Measurements from ENCODE around the gene CCL8. TPM values are rescaled to one million over a fixed set of nuclear protein-coding genes. Genes with fewer than 3 reads are reported as not detected.

The CCL8 gene
- total RNA-seq, 1 experiment from 2014 or later, result not detected

DNA sequence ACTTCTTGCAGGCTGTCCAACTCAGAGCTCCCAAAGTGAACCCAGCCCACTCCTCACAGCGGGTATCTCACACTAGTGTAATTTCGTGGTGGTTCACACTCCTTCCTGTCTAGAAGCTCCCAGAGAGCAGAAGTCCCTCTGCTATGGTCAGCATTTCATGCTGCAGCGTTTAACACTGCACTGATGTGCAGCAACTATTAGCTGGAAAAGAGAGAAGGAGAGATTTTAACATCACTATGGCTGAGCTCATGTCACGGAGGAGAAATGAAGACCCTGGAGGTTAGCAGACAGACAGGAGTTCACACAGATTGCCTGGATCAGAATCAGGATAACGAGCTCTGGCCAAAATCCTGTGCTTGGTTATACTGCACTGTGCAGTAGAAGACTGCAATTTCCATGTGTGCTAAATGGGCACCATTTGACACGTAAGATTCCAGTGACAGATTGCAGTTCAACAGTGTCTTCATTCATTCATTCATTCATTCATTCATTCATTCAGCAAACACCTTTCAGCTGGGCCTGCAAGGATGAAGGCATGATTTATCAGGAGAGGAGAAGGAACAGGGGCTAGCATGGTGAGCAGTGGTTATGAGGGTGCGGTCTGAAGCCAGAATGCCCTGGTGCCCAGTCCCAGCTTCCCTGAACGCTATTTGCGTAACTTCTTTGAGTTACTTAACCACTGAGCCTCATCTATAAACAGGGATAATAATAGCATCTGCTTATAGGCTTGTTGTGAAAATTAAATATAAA is 49.1 kb downstream of the CCL8 start:
- ChIA-PET POLR2A (no interaction called here), CTCF (no interaction called here)
- no peak overlapping the region for H3K4me3 ChIP-seq (ENCODE audit: low read depth in 2 of 2, low read length in 2 of 2)
- H3K27ac ChIP-seq (ENCODE audit: low read length), result no peak overlapping the region
- TF ChIP-seq SIN3A (IDR thresholded peaks at IDR 0.05; ENCODE audit: borderline replicate concordance, insufficient read depth, low read depth, low read length) (no peak), TCF7L2 (IDR thresholded peaks at IDR 0.05; ENCODE audit: low read depth, low read length) (no peak), POLR2AphosphoS5 (IDR thresholded peaks at IDR 0.05; ENCODE audit: low read depth, low read length) (no peak)
- TF ChIP-seq, protein P1, sequence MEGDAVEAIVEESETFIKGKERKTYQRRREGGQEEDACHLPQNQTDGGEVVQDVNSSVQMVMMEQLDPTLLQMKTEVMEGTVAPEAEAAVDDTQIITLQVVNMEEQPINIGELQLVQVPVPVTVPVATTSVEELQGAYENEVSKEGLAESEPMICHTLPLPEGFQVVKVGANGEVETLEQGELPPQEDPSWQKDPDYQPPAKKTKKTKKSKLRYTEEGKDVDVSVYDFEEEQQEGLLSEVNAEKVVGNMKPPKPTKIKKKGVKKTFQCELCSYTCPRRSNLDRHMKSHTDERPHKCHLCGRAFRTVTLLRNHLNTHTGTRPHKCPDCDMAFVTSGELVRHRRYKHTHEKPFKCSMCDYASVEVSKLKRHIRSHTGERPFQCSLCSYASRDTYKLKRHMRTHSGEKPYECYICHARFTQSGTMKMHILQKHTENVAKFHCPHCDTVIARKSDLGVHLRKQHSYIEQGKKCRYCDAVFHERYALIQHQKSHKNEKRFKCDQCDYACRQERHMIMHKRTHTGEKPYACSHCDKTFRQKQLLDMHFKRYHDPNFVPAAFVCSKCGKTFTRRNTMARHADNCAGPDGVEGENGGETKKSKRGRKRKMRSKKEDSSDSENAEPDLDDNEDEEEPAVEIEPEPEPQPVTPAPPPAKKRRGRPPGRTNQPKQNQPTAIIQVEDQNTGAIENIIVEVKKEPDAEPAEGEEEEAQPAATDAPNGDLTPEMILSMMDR (IDR thresholded peaks at IDR 0.05), result no peak
- TF ChIP-seq, protein P2, sequence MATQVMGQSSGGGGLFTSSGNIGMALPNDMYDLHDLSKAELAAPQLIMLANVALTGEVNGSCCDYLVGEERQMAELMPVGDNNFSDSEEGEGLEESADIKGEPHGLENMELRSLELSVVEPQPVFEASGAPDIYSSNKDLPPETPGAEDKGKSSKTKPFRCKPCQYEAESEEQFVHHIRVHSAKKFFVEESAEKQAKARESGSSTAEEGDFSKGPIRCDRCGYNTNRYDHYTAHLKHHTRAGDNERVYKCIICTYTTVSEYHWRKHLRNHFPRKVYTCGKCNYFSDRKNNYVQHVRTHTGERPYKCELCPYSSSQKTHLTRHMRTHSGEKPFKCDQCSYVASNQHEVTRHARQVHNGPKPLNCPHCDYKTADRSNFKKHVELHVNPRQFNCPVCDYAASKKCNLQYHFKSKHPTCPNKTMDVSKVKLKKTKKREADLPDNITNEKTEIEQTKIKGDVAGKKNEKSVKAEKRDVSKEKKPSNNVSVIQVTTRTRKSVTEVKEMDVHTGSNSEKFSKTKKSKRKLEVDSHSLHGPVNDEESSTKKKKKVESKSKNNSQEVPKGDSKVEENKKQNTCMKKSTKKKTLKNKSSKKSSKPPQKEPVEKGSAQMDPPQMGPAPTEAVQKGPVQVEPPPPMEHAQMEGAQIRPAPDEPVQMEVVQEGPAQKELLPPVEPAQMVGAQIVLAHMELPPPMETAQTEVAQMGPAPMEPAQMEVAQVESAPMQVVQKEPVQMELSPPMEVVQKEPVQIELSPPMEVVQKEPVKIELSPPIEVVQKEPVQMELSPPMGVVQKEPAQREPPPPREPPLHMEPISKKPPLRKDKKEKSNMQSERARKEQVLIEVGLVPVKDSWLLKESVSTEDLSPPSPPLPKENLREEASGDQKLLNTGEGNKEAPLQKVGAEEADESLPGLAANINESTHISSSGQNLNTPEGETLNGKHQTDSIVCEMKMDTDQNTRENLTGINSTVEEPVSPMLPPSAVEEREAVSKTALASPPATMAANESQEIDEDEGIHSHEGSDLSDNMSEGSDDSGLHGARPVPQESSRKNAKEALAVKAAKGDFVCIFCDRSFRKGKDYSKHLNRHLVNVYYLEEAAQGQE (IDR thresholded peaks at IDR 0.05; ENCODE audit: insufficient read depth in 1 of 2, low read depth in 2 of 2, low read length in 1 of 2), result no peak
- H3K27me3 ChIP-seq (ENCODE audit: control insufficient read depth, insufficient read depth, low read length), result no peaks in the 10 kb centered on the region
- H3K4me1 ChIP-seq (ENCODE audit: control insufficient read depth, insufficient read depth, low read length), result no peaks in the 10 kb centered on the region
- no peak for DNase-seq (ENCODE audit: low read depth, low spot score)
- 0 out of 2 replicates have a peak, but pooled peaks have one; percentile 18 for ATAC-seq
- no TSS peak for BruUV-seq (replicated peaks)
- no peaks in the 10 kb centered on the region for H3K9me3 ChIP-seq (ENCODE audit: control insufficient read depth, insufficient read depth, low read depth, low read length)
- H3K36me3 ChIP-seq (ENCODE audit: control insufficient read depth, insufficient read depth, low read length), result no peaks in the 10 kb centered on the region
- intact Hi-C loops (cut with micrococcal nuclease; ENCODE audit: unreplicated experiment) (loop anchor here (10.0 kb wide), 1 partner anchor 594 kb away; no protein-coding TSS in a partner anchor), in situ Hi-C loops (cut with HindIII; ENCODE audit: low pct_unique_long_range_greater_than_20kb, low sequenced_read_pairs) (no loop called here)

DNA sequence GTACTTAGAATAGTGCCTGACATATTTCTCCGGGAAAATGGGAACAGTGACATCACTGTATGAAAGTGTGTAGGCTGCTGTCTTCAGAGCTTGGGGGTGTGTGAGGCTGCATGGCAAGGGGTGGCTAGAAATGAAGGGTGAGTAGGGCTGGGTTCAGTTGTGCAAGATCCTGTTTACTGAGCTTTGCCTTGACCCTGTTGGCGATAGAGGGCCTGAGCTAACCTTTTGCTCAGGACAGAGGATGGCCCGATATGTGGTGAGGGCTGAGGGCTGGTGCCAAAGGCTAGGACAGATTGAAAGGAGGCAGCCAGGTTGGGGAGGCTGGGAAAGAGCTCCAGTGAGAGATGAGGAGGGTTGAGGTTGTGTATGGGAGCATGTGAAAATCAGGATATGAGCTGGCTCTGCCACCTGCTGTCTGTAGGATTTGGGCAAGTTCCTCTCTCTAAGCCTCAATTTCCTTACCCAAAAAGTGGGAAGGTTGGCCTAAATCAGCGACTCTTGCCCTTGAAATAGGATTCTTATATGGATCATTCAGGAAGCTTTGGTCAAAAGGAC is 49.8 kb downstream of the CCL8 start:
- ChIA-PET POLR2A (no interaction called here), CTCF (no interaction called here)
- Histone ChIP-seq H3K4me3 (ENCODE audit: low read depth in 2 of 2, low read length in 2 of 2) (no peak overlapping the region), H3K36me3 (ENCODE audit: control insufficient read depth, insufficient read depth, low read length) (no peaks in the 10 kb centered on the region), H3K27me3 (ENCODE audit: control insufficient read depth, insufficient read depth, low read length) (no peaks in the 10 kb centered on the region), H3K9me3 (ENCODE audit: control insufficient read depth, insufficient read depth, low read depth, low read length) (no peaks in the 10 kb centered on the region), H3K4me1 (ENCODE audit: control insufficient read depth, insufficient read depth, low read length) (no peaks in the 10 kb centered on the region), H3K27ac (ENCODE audit: low read length) (no peak overlapping the region)
- BruUV-seq (replicated peaks), result no TSS peak
- no peak for ATAC-seq
- intact Hi-C loops (cut with micrococcal nuclease; ENCODE audit: unreplicated experiment), result loop anchor here (10.0 kb wide), 1 partner anchor 594 kb away; no protein-coding TSS in a partner anchor
- in situ Hi-C loops (cut with HindIII; ENCODE audit: low pct_unique_long_range_greater_than_20kb, low sequenced_read_pairs), result no loop called here
- no peak for DNase-seq (ENCODE audit: low read depth, low spot score)
- TF ChIP-seq POLR2AphosphoS5 (IDR thresholded peaks at IDR 0.05; ENCODE audit: low read depth, low read length) (no peak), SIN3A (IDR thresholded peaks at IDR 0.05; ENCODE audit: borderline replicate concordance, insufficient read depth, low read depth, low read length) (no peak), TCF7L2 (IDR thresholded peaks at IDR 0.05; ENCODE audit: low read depth, low read length) (no peak)
- TF ChIP-seq, protein P1 (IDR thresholded peaks at IDR 0.05), result no peak
- TF ChIP-seq, protein P2 (IDR thresholded peaks at IDR 0.05; ENCODE audit: insufficient read depth in 1 of 2, low read depth in 2 of 2, low read length in 1 of 2), result no peak
